GM19463 (cell line): ENCODE measurements around the gene ATP2B2.

Experiments used
- ATAC-seq: cut with Tn5 transposase; IDR thresholded peaks from one replicate; pipeline ENCODE4 v1.9.1; 2021; ENCODE audit warnings: mild to moderate bottlenecking, moderate library complexity; ENCODE audit not compliant: unreplicated experiment

The ATP2B2 gene

DNA sequence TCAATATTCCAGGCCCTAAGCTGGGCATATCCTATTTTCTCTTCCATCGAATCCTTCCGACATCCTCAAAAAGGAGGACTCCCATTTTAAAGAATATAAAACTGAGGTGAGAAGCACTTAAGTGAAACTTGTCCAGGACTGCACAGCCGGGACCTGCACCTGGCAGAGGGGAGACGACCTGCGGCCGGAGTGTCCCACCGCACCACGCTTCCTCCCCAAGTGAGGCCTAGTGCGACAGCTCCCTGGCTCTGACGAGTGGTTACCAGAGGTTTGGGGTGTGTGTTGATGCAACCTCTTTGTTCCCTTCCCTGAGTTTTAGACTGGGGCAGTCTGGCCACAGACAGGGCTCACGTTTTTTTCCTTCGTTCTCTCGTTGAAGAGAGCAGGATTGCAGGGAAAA, 24.9 kb upstream of the ATP2B2 start:
- no peak for ATAC-seq

DNA sequence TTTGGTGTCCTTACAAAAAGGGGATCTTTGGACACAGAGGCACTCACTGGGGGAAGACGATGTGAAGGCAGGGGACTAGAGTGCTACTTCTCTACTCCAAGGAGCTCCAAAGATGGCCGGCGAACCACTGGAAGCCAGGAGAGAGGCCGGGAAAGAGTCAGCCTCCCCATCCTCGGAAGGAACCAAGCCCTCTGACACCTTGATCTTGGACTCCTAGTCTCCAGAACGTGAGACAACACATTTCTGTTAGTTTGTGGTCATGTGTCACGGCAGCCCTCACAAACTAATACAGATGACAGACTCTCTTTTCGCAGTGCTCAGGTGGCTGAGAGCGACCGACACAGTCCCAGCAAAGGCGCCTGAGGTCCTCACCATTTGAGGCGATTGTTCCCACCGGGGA, 24.4 kb upstream of the ATP2B2 start:
- ATAC-seq: no peak

DNA sequence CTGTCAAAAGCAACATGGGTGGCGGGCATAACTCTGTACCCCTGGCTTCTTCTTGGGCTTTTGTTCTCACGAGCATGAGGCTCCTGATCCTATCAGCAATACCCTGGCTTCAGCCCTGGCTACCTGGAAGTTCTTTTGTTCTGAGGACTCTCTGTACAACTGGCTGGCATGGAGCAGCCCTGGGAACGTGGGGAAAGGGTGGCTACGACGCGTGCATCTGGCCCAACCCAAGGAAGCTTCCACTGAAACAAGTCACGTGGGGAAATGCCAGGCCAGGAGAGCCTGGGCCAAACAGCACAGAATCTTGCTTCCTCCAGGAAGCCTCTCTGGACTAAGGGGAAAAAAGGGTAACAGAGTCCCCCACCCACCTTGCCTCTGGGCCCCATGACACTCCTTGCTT, 22.7 kb upstream of the ATP2B2 start:
- ATAC-seq: no peak

DNA sequence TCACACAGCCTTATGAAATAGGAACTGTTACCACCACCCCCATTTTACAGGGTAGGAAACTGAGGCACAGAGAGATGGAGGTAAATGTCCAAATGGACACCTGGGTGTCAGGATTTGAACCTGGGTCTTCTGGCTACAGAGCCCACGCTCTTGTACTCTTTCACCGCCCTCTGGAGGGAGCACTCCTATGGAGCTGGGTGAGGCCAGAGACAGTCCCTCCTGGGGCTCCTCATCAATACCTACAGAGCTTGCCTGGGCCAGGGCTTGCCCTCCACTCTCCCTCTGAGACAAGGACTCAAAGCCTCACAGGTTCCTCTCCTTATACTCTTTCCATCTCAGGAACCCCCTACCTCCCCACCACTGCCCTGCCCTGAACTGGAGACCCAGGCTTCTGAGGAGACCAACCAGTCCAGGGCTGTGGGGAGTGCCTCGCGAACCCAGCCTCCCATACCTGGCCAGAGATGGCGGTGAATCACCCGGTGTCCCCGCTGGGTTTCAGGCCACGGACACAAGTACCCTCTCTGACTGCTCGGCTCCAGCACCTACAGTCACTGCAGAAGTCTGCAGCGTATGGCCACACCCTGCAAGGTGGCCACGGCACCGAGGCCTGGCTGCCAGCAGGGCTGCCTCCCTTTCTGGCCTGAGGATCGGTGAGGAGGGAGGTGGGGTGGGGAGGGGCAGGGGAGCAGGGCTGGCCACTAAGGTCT, 22.1 kb upstream of the ATP2B2 start:
- ATAC-seq: no peak

DNA sequence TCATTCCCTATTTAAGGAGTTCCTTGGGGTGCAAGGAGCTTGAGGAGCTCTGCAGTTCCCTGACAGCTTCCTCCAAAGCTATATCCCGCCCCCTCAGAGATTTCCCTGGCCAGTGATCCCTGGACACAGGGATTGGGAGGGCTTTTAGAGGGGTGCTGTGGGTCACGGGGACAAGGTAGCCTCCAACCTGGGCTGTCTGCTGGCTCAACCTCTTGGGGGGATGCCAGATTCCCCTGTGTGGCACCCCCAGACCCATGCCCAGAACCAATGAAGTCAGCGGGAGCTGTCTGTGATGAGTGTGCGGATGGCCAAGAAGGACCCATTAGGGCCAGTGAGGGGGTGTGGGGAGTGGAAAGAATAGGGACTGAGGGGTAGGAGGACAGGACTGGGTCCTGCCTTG, 21.0 kb upstream of the ATP2B2 start:
- no peak for ATAC-seq

DNA sequence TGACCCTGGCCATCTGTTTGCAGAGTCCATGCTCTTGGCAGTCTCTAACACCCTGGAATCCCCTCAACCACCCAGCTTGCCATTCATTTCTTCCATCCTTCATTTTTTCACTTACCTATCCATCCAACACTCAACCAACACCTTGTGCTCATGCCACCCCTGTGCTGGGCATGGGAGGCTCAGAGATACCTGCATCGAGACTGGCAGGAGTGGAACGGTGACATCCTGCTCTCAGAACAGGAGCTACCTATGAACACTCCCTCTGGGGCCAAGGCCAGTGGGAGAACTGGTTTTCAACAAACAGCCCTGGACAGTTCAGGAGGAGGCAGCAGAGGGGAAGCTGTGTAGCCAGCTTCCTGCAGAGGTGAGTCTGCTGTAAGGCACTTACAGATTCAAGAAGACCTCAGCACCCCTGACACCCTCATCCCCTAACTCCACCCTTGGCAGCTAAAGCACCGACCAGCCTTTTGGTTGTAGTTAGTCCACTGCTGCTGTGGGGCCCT, 19.5 kb upstream of the ATP2B2 start:
- no peak for ATAC-seq

DNA sequence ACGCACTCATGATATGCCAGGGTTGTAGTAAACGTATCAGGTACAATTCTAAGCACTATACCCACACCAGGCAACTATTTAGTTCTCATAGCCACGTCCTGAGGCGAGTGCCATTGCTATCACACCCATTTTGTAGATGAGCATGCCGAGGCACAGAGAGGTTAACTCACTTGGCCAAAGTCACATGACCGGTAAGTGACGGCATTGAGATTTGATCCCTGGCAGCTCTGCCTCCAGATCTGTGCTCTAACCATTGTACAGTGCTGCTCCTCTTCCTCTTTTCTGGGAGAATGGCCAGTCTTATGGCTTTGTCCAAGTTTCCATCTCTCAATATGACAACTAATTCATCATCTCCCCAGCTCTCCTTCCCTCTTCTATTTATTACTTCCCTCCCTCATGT, 18.9 kb upstream of the ATP2B2 start:
- ATAC-seq: no peak

DNA sequence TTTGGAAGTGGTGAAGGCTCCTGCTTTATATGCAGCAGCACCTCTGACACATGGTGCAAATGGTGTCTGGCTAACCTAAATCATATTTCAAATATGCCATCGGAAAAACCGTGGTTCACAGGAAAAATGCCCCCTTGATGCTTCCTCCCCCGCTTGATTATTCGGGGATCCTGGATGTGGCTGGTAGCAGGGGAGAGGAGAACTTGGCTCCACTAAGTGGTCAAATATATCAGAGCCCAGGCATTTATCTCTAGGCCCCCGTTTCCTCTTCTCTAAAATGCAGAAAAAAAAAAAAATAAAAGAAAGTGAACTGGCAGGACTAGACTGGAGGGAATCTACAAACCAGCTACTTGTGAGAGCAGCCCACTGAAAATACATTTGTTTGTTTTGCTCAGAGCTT, 18.2 kb upstream of the ATP2B2 start:
- no peak for ATAC-seq

DNA sequence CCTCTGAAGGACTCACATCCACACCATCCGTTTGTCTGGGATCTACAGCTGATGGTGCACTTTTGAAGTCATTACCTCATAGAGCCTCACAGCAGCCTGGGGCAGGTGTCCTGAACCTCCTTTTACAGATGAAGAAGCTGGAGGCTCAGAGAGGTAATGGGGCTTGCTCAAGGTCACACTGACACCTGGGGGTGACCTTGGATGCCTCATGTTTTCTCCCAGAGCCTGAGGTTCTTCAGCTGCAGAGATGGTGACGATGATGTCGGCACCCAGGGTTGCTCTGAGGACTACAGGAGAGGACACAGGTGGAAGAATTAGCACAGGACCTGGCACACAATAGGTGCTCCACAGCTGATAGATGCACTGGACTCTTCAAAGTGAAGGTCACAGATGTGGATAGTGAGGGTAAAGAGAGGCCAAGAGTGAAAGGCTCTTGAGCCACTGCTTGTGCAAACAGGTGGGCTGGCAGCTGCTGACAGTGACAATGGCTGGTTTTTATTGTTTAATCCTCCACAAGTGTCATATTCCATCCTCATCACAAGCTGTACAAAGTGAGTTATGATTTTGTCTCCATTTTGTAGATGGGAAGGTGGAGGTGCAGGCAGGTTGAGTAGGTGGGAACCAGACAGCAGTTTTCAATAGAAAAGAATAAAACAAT, 17.4 kb upstream of the ATP2B2 start:
- ATAC-seq: no peak

DNA sequence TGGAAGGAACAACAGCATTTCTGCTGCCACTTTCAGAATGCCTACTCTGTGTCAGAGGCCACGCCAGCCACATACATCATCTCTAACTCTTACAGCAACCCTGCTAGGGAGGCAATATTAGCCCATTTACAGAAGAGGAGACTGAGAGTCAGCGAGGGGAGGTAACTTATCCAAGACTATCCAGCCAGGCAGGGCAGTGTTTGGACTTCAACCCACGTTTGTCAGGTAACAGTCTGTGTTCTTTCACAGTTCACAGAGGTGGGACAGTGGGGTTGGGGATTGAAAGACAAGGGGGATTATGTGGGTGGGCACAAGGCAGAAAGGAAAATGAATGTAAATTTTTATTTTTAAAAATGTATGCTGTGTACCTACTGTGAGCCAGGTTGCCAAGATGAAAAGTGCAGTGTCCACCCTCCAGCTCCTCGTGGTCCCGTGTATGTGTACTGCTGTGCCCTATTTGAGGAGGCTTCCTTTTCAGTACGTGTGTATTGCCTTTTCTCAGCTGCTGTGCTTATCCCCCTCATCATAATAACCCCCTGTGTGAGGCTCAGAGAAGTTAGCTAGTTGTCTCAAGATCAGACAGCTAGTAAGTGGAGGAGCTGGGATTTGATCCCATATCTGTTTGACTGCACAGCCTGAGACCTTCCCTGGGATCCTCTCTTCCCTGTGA, 16.5 kb upstream of the ATP2B2 start:
- ATAC-seq: no peak

DNA sequence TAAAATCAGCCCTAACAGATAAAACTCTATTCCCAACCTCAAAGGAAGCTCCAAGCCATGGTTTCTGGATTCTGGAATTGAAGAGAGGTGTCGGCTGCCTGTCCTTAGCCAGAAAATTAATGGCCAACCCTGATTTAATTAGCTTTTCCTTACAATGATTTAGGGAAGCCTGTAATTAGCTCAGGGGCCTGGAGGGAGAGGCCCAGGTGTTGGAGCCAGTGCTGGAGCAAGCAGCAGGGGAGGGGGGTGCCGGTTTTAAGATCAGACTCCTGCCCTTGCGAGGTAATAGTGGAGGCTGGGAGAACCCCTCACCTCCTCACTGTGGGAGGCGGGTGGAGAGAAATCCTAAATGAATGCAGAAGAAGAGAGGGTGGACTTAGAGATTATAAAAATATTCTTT, 14.7 kb upstream of the ATP2B2 start:
- ATAC-seq: no peak

DNA sequence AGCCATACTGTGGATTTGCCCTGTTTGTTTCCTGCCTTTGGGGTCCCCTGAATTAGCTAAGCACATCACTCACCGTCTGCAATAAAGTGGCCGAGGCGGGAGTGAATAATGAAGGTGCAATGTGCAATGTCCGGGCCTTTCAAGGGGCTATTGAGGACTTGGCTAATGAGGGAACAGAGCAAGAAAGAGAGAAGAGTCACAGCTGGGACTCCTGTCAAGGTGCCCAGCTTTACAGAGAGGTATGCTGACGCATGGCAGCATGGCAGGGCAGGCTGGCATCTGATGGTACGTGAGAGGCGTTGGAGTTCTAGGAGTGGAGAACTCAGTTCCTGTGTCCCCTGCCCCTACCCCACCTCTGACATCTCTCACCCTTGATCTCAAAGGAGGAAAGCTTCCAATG, 13.8 kb upstream of the ATP2B2 start:
- ATAC-seq: no peak

DNA sequence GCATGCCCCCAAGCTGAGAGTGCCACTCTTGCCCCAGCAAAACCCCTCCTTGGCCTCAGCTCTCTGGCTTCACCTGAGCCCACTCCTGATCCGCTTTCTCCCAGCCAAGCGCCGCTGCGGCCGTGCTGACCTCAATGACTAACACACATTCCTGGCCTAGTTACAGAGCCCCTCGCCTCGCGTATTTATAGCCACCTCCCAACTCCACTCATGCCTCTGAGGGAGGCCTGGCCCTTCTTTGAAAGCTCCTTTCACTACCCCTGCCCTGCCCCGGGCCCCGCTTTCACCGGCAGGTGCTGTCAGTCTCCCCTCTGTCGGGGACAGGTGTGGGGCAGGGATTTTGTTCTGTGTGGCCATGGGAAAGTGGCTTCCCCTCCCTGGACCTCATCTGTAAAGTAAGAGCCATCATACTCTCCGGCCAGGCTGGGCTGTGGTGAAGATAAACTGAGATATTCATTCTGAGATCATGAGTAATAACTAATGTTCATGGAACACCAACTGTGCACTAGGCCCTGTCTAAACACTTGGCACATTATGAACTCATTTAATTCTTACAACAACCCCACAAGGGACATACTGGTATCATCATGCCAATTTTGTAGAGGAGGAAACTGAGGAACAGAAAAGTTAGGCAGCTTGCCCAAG, 13.2 kb upstream of the ATP2B2 start:
- ATAC-seq: no peak

DNA sequence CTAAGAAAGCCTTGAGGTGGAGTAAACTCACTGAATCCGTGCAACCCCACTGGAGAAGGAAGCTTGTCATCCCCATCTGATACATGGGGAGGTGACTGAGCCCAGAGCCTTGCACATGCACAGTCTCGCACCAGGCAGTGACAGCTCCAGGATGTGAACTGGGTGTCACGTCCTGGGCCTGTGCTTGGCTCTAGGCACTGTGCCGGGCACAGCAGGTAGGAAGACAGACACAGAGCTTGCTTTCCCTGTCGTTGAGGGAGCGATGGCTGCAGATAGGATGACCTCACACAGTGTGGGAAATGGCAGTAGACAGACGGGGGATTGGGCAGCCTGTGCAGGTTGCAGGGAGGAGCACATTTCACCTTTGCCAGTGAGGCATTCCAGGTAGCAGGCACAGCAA, 12.2 kb upstream of the ATP2B2 start:
- no peak for ATAC-seq

DNA sequence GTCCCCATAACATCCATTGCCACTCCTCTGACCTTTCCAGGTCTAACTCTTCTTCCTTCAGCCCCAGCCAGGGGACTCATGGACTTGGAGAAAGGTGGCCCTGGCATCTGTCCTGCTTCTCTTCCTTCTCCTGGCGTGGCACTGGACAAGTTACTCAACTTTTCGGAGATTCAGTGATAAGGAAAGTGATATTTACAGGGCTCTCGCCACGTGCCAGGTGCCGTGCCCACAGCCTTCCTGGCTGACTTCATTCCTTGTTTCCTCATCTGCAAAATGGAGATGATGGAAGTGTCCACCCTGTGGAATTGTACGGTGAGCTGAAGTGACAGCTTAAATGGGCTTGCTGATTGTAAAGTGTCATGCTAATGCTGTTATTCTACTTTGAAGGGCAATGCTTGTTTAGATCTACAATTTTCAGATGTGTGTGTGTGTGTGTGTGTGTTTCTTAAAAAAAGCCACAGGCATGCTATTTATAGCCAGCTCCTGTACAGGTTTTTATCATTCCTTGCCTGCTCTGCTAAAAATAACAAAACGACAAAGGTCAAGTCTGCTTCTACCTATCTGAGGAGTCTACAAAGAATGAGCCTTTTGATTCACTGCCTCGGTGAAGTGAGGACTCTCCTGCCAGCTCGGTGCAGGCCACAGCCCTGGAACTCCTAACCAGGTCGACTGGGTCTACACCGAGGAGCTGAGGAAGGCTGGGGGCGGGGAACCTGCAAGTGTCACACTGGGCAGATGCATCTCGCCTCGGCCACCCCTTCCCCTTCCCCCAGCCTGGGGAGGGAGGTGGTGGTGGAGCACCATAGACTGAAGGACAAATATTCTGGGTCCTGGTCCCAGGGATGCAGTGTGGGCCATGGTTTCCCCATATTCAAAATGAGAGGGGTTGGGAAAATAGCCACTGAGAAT, 11.4 kb upstream of the ATP2B2 start:
- no peak for ATAC-seq

DNA sequence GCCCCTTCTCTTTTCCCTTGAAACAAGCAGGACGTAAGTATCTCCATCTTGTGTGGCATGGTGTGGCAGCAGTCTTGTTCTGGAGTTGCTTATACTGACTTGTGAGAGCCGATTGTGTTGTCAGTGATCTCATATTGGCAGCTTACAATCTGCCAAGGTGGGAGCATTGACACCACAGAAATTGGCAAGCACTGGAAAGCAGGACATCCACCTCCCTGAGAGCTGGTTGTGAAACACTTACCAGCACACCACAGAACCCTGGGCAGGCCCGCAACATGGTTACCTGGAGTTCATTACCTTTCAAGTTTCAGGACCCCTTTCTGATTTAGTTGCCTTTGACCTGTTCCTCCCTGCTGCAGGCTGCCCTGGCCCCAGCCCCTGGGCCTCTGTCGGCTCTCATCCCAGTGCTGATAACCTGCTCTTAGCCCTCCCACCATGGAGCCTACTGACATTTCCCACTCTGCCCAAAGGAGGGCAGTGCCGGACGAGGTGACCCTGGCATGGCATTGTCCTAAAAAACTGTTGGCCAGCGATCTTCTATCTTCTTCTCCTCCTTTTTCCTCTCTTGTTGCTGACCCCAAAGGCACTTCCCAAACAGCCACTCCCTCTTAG, 10.6 kb upstream of the ATP2B2 start:
- ATAC-seq: no peak

DNA sequence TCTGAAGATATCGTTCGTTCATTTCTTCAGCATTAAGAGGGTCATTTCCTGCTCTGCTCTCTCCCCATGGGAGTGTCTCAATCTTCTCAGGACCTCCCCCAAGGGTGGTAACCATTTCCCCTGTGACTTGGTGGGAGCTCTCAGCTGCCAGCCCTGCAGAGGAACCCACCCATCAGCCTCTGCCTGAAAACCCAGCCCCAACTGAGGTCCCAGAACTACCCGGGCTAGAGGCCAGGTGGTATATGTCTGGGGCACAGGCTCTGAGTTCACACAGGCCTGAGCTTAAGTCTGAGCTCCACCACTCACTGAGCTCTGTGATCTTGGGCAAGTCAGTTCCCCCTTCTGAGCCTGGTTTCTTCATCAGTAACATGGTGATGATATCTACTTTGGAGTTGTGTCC, 10.0 kb upstream of the ATP2B2 start:
- ATAC-seq: no peak

DNA sequence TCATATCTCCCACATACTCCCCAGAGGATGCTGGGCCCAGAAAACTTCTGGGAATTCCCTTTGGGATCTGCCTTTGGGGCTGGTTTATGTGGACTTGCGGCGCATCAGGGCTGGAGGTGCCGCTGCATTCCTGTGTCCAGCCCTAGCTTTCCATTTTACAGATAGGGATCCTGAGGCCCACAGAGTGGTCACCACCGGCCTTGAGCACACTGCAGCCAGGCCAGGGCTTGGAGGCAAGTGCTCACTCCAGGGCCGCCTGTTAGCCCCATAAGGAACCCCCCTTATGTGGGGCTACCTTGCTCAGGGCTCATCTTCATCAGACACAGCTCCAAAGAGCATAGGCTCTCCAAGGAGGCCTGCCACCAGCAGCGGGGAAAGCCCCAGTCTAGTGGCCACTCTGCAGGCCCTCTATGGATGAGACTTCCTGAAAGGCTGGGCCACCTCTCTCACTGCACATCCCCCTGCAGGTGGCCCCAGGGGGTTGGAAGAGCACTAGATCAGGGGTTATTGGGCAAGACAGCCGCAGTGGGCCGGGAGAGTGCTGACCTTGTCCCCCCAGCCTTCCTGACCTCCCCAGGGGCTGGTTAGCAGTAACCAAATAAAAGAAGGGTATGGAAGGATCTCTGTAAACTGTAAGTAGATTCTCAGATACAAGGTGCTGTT, 9.2 kb upstream of the ATP2B2 start:
- no peak for ATAC-seq

DNA sequence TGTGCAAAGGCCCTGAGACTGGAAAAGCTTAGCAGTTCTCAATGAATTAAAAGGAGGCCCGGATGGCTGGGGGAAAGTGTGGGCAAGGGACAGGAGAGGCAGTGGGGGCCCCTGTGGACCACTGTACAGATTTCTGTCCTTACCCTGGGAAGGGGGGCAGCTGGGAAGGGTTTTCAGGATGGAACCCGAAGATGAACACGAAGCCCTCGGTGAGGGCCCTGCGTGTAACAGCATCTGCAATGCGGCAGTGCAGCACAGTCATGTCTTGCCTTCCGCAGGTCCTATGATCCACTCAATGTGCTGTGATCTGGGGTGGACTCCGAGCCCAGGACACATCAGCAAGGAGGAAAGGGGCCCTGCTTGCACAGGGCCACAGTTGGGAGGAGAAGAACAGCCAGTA, 7.9 kb upstream of the ATP2B2 start:
- ATAC-seq: no peak

DNA sequence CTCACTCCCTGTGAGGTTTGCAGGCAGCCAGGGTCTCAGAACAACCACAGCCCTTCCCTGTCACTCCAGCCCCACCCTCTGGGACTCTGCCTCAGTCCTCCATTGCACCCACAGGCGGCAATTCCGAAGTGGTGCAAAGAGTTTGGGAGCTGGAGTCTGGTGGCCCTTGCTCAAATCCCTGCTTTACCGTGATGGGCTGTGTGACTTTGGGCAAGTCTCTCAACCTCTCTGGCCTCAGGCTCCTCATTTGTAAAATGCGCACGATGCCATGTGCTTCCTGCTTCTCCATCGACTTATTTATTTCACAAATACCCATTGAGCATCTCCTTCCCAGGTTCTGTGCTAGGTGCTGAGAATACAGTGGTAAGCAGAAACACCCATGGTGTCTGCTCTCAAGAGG, 7.3 kb upstream of the ATP2B2 start:
- no peak for ATAC-seq
